ENCODE measurements around the gene DUXA.
"Not testable (repeated sequence)": the region's sequence is repeated elsewhere in the genome, so short reads cannot be mapped to it uniquely, and the experiment has no call there.

The DUXA gene

GRCh38 chr19:57167385-57167784 is at the start of gene DUXA:
Gene DUXA, minus strand, starts transcription at chr19:57167485. Its CDS starts 42 bp downstream, at chr19:57167443.
- DNase-seq: no peak

GRCh38 chr19:57212109-57212508 is 44.8 kb upstream of the DUXA start:
- DNase-seq: no peak

GRCh38 chr19:57210381-57210780 is 43.1 kb upstream of the DUXA start:
- no peak for DNase-seq

- DNase-seq: no peak
Measured at GRCh38 chr19:57202160-57202559, 34.9 kb upstream of the DUXA start.

GRCh38 chr19:57197874-57198273 is 30.6 kb upstream of the DUXA start:
- not testable (repeated sequence) for DNase-seq

- DNase-seq: no peak
Measured at GRCh38 chr19:57192993-57193392, 25.7 kb upstream of the DUXA start.

GRCh38 chr19:57192077-57192420 is 24.8 kb upstream of the DUXA start:
- DNase-seq: no peak

GRCh38 chr19:57191141-57192076 is 24.1 kb upstream of the DUXA start, which contains the start of gene ZNF264:
Gene ZNF264, plus strand, starts transcription at chr19:57191500. Its CDS starts 414 bp downstream, at chr19:57191914.
- DNase-seq: peak; percentile 68 to 69

- DNase-seq: peak in 1 of 2 experiments; percentile 6
Measured at GRCh38 chr19:57190301-57190700, 23.0 kb upstream of the DUXA start.

GRCh38 chr19:57171551-57172081 is 4.3 kb upstream of the DUXA start:
- DNase-seq: no peak

GRCh38 chr19:57165846-57166245 is 1.4 kb downstream of the DUXA start:
- DNase-seq: no peak

GRCh38 chr19:57161985-57162539 is 5.2 kb downstream of the DUXA start:
- no peak for DNase-seq

- DNase-seq: no peak
Measured at GRCh38 chr19:57152921-57153320, 14.4 kb downstream of the DUXA start.

GRCh38 chr19:57141699-57142098 is 25.6 kb downstream of the DUXA start:
- DNase-seq: no peak

GRCh38 chr19:57135797-57136196 is 31.5 kb downstream of the DUXA start:
- DNase-seq: no peak

GRCh38 chr19:57127403-57127802 is 39.9 kb downstream of the DUXA start:
- DNase-seq: not testable (repeated sequence)

GRCh38 chr19:57123882-57124281 is 43.4 kb downstream of the DUXA start:
- no peak for DNase-seq

GRCh38 chr19:57118848-57119247 is 48.4 kb downstream of the DUXA start:
- no peak for DNase-seq

GRCh38 chr19:57113501-57113900 is 53.8 kb downstream of the DUXA start:
- not testable (repeated sequence) for DNase-seq

- no peak for DNase-seq
Measured at GRCh38 chr19:57111329-57111644, 56.0 kb downstream of the DUXA start.

GRCh38 chr19:57110592-57111328 is 56.5 kb downstream of the DUXA start:
- DNase-seq: no peak

- no peak for DNase-seq
Measured at GRCh38 chr19:57106722-57107235, 60.5 kb downstream of the DUXA start.

All from AML-193 (cell line).